Neural cell (in vitro differentiated cells): Measurements from ENCODE around the gene SOBP.
"Not testable (repeated sequence)": the region's sequence is repeated elsewhere in the genome, so short reads cannot be mapped to it uniquely, and the experiment has no call there.

Experiments used
- EP300 ChIP-seq: fragments of 450-650 bp; conservative IDR thresholded peaks from 2 replicates; pipeline ENCODE4 v1.6.1; 2014; ENCODE audit warnings: antibody characterized with exemption, mild to moderate bottlenecking, moderate library complexity; ENCODE audit not compliant: poor library complexity, severe bottlenecking
- EZH2 ChIP-seq: fragments of 200-600, 300-800 bp; shearing (Covaris generic), sonication (generic); IDR thresholded peaks from 2 replicates; pipeline ENCODE4 v1.6.1; 2014; ENCODE audit warnings: antibody characterized with exemption, low read length, borderline replicate concordance, mild to moderate bottlenecking; ENCODE audit not compliant: insufficient read depth, poor library complexity, severe bottlenecking
- MXI1 ChIP-seq: fragments of 450-650 bp; conservative IDR thresholded peaks from 2 replicates; pipeline ENCODE4 v1.6.1; 2014; ENCODE audit warnings: antibody characterized with exemption, mild to moderate bottlenecking; ENCODE audit not compliant: poor library complexity, severe bottlenecking
- POLR2AphosphoS5 ChIP-seq: IDR thresholded peaks from 2 replicates; pipeline ENCODE4 v1.6.1; 2012
- TAF1 ChIP-seq: IDR thresholded peaks from 2 replicates; pipeline ENCODE4 v1.6.1; 2012; ENCODE audit warnings: low read depth
- TF ChIP-seq, protein P1 (sequence below): fragments of 450-650 bp; IDR thresholded peaks from 2 replicates; pipeline ENCODE4 v1.5.1; 2014; ENCODE audit warnings: antibody characterized with exemption, mild to moderate bottlenecking, moderate library complexity; ENCODE audit not compliant: poor library complexity, severe bottlenecking
- TF ChIP-seq, protein P2 (sequence below): IDR thresholded peaks from 2 replicates; pipeline ENCODE4 v1.6.1; 2012; ENCODE audit warnings: borderline replicate concordance

DNA sequence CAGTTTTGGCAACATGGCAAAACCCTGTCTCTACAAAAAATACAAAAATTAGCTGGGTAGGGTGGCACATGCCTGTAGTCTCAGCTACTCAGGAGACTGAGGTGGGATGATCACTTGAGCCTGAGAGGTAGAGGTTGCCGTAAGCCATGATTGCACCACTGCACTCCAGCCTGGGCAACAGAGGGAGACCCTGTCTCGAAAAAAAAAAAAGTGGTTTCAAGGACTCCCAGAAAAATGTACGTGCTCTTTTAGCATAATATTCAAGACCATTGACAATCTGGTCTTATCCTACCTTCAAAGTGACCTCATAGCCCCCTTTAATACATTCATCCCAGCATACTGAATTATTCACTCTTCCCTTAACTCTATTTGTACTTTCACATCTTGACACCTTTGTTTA is 14.6 kb upstream of the SOBP start:
- TF ChIP-seq EZH2, MXI1, POLR2AphosphoS5, EP300, TAF1: not testable (repeated sequence)
- TF ChIP-seq, protein P1, sequence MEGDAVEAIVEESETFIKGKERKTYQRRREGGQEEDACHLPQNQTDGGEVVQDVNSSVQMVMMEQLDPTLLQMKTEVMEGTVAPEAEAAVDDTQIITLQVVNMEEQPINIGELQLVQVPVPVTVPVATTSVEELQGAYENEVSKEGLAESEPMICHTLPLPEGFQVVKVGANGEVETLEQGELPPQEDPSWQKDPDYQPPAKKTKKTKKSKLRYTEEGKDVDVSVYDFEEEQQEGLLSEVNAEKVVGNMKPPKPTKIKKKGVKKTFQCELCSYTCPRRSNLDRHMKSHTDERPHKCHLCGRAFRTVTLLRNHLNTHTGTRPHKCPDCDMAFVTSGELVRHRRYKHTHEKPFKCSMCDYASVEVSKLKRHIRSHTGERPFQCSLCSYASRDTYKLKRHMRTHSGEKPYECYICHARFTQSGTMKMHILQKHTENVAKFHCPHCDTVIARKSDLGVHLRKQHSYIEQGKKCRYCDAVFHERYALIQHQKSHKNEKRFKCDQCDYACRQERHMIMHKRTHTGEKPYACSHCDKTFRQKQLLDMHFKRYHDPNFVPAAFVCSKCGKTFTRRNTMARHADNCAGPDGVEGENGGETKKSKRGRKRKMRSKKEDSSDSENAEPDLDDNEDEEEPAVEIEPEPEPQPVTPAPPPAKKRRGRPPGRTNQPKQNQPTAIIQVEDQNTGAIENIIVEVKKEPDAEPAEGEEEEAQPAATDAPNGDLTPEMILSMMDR, result not testable (repeated sequence)
- TF ChIP-seq, protein P2, sequence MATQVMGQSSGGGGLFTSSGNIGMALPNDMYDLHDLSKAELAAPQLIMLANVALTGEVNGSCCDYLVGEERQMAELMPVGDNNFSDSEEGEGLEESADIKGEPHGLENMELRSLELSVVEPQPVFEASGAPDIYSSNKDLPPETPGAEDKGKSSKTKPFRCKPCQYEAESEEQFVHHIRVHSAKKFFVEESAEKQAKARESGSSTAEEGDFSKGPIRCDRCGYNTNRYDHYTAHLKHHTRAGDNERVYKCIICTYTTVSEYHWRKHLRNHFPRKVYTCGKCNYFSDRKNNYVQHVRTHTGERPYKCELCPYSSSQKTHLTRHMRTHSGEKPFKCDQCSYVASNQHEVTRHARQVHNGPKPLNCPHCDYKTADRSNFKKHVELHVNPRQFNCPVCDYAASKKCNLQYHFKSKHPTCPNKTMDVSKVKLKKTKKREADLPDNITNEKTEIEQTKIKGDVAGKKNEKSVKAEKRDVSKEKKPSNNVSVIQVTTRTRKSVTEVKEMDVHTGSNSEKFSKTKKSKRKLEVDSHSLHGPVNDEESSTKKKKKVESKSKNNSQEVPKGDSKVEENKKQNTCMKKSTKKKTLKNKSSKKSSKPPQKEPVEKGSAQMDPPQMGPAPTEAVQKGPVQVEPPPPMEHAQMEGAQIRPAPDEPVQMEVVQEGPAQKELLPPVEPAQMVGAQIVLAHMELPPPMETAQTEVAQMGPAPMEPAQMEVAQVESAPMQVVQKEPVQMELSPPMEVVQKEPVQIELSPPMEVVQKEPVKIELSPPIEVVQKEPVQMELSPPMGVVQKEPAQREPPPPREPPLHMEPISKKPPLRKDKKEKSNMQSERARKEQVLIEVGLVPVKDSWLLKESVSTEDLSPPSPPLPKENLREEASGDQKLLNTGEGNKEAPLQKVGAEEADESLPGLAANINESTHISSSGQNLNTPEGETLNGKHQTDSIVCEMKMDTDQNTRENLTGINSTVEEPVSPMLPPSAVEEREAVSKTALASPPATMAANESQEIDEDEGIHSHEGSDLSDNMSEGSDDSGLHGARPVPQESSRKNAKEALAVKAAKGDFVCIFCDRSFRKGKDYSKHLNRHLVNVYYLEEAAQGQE, result not testable (repeated sequence)
